Measurements from ENCODE around the gene NAA40. TPM values are rescaled to one million over a fixed set of nuclear protein-coding genes. Genes with fewer than 3 reads are reported as not detected.

The NAA40 gene
- total and polyA plus RNA-seq, 2 of the 13 experiments (the other 11 are each of a cell fraction or from before 2014, with no cell fraction given) = 11.1 to 17.9 TPM

DNA sequence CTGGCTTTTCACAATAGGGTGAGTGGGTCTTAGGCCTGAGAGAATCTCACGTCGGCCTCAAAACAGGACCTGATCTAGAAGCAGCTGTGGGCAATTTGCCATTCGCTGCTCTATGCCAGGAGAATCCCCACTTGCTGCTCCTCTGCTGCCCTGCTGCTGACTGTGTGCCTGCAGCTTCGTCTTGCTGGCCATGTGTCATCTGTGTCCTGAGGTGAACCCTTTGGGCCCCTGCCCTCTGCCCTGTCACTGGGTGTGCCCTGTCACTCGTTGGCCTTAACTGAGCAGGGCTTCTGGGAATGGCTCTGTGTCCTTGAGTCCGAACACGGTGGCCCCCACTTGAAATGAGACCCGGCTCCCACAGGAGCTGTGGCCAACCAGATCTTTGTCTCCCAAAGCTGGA, 6.2 kb downstream of the NAA40 start (continued):
- TF ChIP-seq, protein P1, sequence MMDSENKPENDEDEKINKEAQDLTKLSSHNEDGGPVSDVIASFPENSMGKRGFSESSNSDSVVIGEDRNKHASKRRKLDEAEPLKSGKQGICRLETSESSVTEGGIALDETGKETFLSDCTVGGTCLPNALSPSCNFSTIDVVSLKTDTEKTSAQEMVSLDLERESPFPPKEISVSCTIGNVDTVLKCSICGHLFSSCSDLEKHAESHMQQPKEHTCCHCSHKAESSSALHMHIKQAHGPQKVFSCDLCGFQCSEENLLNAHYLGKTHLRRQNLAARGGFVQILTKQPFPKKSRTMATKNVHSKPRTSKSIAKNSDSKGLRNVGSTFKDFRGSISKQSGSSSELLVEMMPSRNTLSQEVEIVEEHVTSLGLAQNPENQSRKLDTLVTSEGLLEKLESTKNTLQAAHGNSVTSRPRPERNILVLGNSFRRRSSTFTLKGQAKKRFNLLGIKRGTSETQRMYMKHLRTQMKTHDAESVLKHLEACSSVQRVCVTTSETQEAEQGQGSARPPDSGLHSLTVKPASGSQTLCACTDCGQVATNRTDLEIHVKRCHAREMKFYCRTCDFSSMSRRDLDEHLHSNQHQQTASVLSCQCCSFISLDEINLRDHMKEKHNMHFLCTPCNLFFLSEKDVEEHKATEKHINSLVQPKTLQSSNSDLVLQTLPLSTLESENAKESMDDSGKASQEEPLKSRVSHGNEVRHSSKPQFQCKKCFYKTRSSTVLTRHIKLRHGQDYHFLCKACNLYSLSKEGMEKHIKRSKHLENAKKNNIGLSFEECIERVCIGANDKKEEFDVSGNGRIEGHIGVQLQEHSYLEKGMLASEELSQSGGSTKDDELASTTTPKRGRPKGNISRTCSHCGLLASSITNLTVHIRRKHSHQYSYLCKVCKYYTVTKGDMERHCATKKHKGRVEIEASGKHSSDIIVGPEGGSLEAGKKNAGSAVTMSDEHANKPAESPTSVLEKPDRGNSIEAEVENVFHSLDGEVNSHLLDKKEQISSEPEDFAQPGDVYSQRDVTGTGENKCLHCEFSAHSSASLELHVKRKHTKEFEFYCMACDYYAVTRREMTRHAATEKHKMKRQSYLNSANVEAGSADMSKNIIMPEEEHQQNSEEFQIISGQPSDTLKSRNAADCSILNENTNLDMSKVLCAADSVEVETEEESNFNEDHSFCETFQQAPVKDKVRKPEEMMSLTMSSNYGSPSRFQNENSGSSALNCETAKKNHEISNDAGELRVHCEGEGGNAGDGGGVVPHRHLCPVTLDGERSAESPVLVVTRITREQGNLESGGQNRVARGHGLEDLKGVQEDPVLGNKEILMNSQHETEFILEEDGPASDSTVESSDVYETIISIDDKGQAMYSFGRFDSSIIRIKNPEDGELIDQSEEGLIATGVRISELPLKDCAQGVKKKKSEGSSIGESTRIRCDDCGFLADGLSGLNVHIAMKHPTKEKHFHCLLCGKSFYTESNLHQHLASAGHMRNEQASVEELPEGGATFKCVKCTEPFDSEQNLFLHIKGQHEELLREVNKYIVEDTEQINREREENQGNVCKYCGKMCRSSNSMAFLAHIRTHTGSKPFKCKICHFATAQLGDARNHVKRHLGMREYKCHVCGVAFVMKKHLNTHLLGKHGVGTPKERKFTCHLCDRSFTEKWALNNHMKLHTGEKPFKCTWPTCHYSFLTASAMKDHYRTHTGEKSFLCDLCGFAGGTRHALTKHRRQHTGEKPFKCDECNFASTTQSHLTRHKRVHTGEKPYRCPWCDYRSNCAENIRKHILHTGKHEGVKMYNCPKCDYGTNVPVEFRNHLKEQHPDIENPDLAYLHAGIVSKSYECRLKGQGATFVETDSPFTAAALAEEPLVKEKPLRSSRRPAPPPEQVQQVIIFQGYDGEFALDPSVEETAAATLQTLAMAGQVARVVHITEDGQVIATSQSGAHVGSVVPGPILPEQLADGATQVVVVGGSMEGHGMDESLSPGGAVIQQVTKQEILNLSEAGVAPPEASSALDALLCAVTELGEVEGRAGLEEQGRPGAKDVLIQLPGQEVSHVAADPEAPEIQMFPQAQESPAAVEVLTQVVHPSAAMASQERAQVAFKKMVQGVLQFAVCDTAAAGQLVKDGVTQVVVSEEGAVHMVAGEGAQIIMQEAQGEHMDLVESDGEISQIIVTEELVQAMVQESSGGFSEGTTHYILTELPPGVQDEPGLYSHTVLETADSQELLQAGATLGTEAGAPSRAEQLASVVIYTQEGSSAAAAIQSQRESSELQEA (CRISPR knock-in tag; IDR thresholded peaks at IDR 0.05; ENCODE audit: not compliant biosample characterization) = no peak
- no peak for TF ChIP-seq ZFP1 (CRISPR knock-in tag; IDR thresholded peaks at IDR 0.05)
- no peak for TF ChIP-seq ZNF891 (CRISPR knock-in tag; IDR thresholded peaks at IDR 0.05)
- 0 out of 2 replicates have a peak, but pooled peaks have one; percentile 48 for TF ChIP-seq KLF6 (CRISPR knock-in tag; IDR thresholded peaks at IDR 0.05)
- no peak for TF ChIP-seq SP140L (CRISPR knock-in tag; IDR thresholded peaks at IDR 0.05; ENCODE audit: borderline replicate concordance)
- no peak for TF ChIP-seq THAP11 (CRISPR knock-in tag; IDR thresholded peaks at IDR 0.05)
- no peak for TF ChIP-seq HOXA9 (CRISPR knock-in tag; IDR thresholded peaks at IDR 0.05; ENCODE audit: borderline replicate concordance)
- TF ChIP-seq CEBPB (IDR thresholded peaks at IDR 0.05; ENCODE audit: borderline replicate concordance, low read depth, low read length) = no peak
- TF ChIP-seq PHF20 (CRISPR knock-in tag; IDR thresholded peaks at IDR 0.05) = no peak
- no peak for TF ChIP-seq TRIM24 (CRISPR knock-in tag; IDR thresholded peaks at IDR 0.05)
- TF ChIP-seq MXI1 (IDR thresholded peaks at IDR 0.05; ENCODE audit: borderline replicate concordance, low read depth, low read length) = peak; percentile 88; the same call in 1 of the 3 replicates
- TF ChIP-seq, protein P2, sequence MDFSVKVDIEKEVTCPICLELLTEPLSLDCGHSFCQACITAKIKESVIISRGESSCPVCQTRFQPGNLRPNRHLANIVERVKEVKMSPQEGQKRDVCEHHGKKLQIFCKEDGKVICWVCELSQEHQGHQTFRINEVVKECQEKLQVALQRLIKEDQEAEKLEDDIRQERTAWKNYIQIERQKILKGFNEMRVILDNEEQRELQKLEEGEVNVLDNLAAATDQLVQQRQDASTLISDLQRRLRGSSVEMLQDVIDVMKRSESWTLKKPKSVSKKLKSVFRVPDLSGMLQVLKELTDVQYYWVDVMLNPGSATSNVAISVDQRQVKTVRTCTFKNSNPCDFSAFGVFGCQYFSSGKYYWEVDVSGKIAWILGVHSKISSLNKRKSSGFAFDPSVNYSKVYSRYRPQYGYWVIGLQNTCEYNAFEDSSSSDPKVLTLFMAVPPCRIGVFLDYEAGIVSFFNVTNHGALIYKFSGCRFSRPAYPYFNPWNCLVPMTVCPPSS (IDR thresholded peaks at IDR 0.05) = no peak
- no peak for TF ChIP-seq ZSCAN5A (CRISPR knock-in tag; IDR thresholded peaks at IDR 0.05; ENCODE audit: borderline replicate concordance)
- TF ChIP-seq TGIF2 (CRISPR knock-in tag; IDR thresholded peaks at IDR 0.05) = peak; percentile 74; the same call in 1 of the 2 replicates
- TF ChIP-seq CSRNP2 (CRISPR knock-in tag; conservative IDR thresholded peaks at IDR 0.05; ENCODE audit: low read depth) = no peak
- TF ChIP-seq EP300 (IDR thresholded peaks at IDR 0.05; ENCODE audit: low read depth in 2 of 2, low read length in 2 of 2) = peak in 1 of 2 experiments; percentile 48; a peak in 1 of 4 replicates
- TF ChIP-seq EP300 (CRISPR knock-in tag; IDR thresholded peaks at IDR 0.05; ENCODE audit: borderline replicate concordance) = no peak
- no peak for TF ChIP-seq HNRNPK (IDR thresholded peaks at IDR 0.05; ENCODE audit: low read depth, low read length, poor library complexity, severe bottlenecking)
